GM12864 (cell line): ENCODE measurements around the gene JMJD1C.
"Not testable (repeated sequence)": the region's sequence is repeated elsewhere in the genome, so short reads cannot be mapped to it uniquely, and the experiment has no call there.

Experiments
- DNase-seq: peaks from one replicate; pipeline ENCODE4 v3.0.0-alpha.2; 2011; ENCODE audit warnings: low read depth
- H3K4me3 ChIP-seq: 2 replicates; pipeline ENCODE4 v1.5.1; 2011; ENCODE audit warnings: mild to moderate bottlenecking, low read depth, low read length, control low read depth
- CTCF ChIP-seq: IDR thresholded peaks from 2 replicates; pipeline ENCODE4 v1.5.1; 2011; ENCODE audit warnings: low read depth, mild to moderate bottlenecking, moderate library complexity, low read length, control low read depth, inconsistent platforms; ENCODE audit errors: missing control alignments

Gene JMJD1C

GRCh38 chr10:63388421-63389031, 77.3 kb downstream of the JMJD1C start:
- H3K4me3 ChIP-seq: no peak overlapping the region
- DNase-seq: no peak
- no peak for TF ChIP-seq CTCF

- no peak overlapping the region for H3K4me3 ChIP-seq
- DNase-seq: no peak
- TF ChIP-seq CTCF: no peak
Measured at GRCh38 chr10:63385254-63385653, 80.5 kb downstream of the JMJD1C start.

GRCh38 chr10:63384675-63385074, 81.1 kb downstream of the JMJD1C start:
- no peak for DNase-seq
- no peak for TF ChIP-seq CTCF
- H3K4me3 ChIP-seq: no peak overlapping the region

- H3K4me3 ChIP-seq: no peak overlapping the region
- no peak for DNase-seq
- no peak for TF ChIP-seq CTCF
Measured at GRCh38 chr10:63384001-63384400, 81.8 kb downstream of the JMJD1C start.

GRCh38 chr10:63383141-63383540, 82.6 kb downstream of the JMJD1C start:
- H3K4me3 ChIP-seq: no peak overlapping the region
- no peak for DNase-seq
- TF ChIP-seq CTCF: no peak

- no peak for TF ChIP-seq CTCF
- DNase-seq: no peak
- no peak overlapping the region for H3K4me3 ChIP-seq
Measured at GRCh38 chr10:63382066-63382465, 83.7 kb downstream of the JMJD1C start.

- not testable (repeated sequence) for H3K4me3 ChIP-seq, DNase-seq
Measured at GRCh38 chr10:63377305-63377661, 88.5 kb downstream of the JMJD1C start.
